Activated naive CD4-positive, alpha-beta T cell treated with anti-CD3 and anti-CD28 coated beads, Interleukin-2, amount 50 U/mL, for 72 hours (primary cell): Measurements from ENCODE around the gene HS3ST3B1. TPM values are rescaled to one million over a fixed set of nuclear protein-coding genes. Genes with fewer than 3 reads are reported as not detected.

Source experiments
- ATAC-seq, 2 donors: fragments of 150-1000 bp; cut with Tn5 transposase; 2 replicates each; pipeline ENCODE4 v1.10.0; 2021; ENCODE audit warnings: mild to moderate bottlenecking in 2 of 2, moderate library complexity in 2 of 2
- DNase-seq, 2 donors: peaks; one replicate each; pipeline ENCODE4 v3.0.0; 2021 to 2022; ENCODE audit warnings: low spot score in 2 of 2
- H3K27ac Mint-ChIP-seq, 2 donors: one replicate each; pipeline ENCODE4 v1.8.0; 2022; ENCODE audit warnings: mild to moderate bottlenecking in 2 of 2, mixed read lengths in 2 of 2
- H3K36me3 Mint-ChIP-seq, 2 donors: one replicate each; pipeline ENCODE4 v1.8.0; 2022; ENCODE audit warnings: mixed read lengths in 2 of 2
- H3K9me3 Mint-ChIP-seq, 2 donors: one replicate each; pipeline ENCODE4 v1.8.0; 2022; ENCODE audit warnings: mixed read lengths in 2 of 2
- total RNA-seq, 2 donors: library from RNA; stranded (reverse); gene quantifications; one replicate each; pipeline ENCODE4 v1.2.3, GENCODE V29; 2022

The HS3ST3B1 gene
- total RNA-seq, 2 donors from 2014 or later: 5.0 to 6.5 TPM

DNA sequence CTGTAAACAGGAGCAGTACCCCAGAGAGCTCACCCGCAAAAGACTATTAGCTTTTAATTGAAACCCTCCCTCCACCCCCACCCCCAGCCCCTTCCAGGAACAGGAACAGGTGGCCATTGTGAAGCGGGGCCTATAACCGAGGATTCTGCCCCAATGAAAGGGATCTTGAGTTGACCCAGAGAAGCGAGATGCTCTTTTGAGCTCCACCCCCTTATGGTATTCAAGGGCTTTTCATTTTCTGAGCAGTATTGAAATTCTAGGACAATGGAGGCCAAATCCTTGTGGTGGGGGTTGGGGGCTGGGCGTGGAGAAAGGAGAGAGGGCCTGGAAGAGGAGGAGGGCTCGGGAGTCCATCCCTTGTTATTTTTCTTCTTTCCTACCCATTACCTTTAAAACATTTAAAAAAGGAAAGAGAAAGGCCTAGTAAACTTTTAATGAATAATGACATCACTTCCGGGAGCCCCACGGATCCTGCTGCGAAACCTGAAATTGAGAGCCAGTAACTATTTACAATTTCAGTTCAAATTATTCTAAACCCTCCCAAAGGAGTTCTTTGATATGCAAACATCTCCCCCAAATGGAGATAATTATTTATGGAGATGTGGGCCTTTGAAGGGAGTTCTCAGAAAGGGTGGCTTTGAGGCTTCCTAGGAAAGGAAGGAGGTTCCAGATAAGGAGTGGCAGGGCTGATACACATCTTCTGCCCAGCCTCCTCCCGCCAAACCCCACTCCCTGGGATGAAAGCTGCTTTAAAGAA, 30.5 kb downstream of the HS3ST3B1 start:
- no peak for DNase-seq
- H3K36me3 Mint-ChIP-seq: peaks cover 0 to 5% of the 10 kb centered on the region in 2 donors

DNA sequence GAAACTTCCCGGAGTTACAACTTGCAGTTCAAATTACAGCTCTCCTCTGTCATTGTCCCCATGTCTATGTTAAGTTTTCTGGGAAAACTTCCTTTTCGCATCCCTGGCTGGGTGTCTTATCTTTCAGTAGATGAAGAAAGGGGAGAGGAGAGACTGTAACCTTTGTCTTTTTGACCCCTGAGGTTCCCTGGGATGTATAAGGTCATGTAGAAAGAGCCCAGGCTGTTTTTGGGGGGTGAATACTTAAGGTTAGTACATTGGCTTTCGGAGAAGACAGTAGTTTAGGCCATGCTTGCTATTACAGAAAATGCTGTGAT, 31.1 kb downstream of the HS3ST3B1 start:
- no peak for ATAC-seq
- no peaks in the 10 kb centered on the region for H3K9me3 Mint-ChIP-seq
- no peak for DNase-seq
- H3K27ac Mint-ChIP-seq: peak overlapping the region in 1 of 2 donors; percentile 27
- H3K36me3 Mint-ChIP-seq: peaks cover 0 to 5% of the 10 kb centered on the region in 2 donors

More for the DNA sequence above, 30.5 kb downstream of the HS3ST3B1 start:
- H3K9me3 Mint-ChIP-seq: no peaks in the 10 kb centered on the region
- no peak for ATAC-seq
- peak overlapping the region; percentile 27 to 52 for H3K27ac Mint-ChIP-seq

DNA sequence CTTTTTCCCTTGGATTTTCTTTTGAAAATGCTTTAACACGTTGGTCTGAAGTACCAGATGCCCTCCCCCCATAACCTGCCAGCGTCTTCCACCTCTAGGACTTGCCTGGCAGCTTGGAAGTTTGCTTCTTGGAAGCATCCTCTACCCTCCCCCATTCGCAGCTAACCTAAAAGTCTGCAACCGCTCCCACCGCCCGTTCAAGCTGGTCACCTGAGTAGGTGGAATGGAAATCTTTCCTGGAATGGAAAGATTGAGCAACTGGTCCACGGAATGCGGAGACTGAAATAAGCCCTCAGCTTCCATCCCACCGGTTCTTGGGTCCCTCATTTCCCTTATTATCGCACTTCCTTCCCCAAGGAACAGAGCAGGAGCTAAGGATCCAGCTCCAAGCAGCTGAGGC, 31.4 kb downstream of the HS3ST3B1 start:
- DNase-seq: no peak

DNA sequence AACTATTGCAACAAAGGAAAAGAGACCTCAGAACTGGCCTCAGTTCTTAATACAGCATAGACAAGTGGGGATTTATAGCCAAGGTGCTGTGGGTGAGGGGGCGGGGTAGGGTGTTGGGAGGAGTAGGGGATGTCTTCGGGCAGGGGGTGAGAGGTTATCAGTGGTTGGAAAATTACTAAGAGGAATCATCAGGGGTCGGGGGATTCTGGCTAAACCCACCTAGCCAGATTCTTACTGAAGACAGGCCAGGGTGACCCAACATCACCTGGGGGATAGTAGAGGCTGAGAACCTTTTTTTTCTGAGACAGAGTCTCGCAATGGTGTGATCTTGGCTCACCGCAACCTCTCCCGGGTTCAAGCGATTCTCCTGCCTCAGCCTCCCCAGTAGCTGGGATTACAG, 32.6 kb downstream of the HS3ST3B1 start:
- Mint-ChIP-seq H3K36me3 (peaks cover 0 to 5% of the 10 kb centered on the region in 2 donors), H3K27ac (peak overlapping the region in 1 of 2 donors; percentile 57), H3K9me3 (no peaks in the 10 kb centered on the region)
- ATAC-seq (no peak), DNase-seq (no peak)

More for the DNA sequence above, 31.4 kb downstream of the HS3ST3B1 start:
- no peak for ATAC-seq
- peak overlapping the region in 1 of 2 donors; percentile 27 for H3K27ac Mint-ChIP-seq
- peaks cover 0 to 5% of the 10 kb centered on the region in 2 donors for H3K36me3 Mint-ChIP-seq
- H3K9me3 Mint-ChIP-seq: no peaks in the 10 kb centered on the region

DNA sequence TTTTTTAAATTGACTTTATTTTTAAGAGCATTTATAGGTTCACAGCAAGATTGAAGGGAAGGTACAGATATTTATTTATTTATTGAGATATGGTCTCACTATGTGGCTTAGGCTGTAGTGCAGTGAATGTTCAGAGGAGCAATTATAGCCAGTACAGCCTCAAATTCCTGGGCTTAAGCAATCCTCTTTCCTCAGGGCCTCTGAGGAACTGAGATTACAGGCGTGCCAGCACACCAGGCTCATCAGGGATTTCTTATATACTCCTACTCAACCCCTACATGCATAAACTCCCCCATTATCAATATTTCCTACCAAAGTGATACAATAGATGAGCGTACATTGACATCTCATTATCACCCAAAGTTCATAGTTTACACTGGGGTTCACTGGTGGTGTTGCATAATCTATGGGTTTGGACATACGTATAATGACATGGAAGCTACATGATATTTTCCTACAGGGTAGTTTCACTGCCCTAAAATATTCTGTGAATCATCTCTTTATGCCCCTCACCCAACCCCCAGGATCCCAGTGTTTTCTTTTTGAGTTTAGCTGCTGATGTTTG, 33.5 kb downstream of the HS3ST3B1 start:
- DNase-seq (no peak), ATAC-seq (no peak)
- Mint-ChIP-seq H3K36me3 (peaks cover 0 to 5% of the 10 kb centered on the region in 2 donors), H3K27ac (peak overlapping the region in 1 of 2 donors; percentile 57), H3K9me3 (no peaks in the 10 kb centered on the region)

DNA sequence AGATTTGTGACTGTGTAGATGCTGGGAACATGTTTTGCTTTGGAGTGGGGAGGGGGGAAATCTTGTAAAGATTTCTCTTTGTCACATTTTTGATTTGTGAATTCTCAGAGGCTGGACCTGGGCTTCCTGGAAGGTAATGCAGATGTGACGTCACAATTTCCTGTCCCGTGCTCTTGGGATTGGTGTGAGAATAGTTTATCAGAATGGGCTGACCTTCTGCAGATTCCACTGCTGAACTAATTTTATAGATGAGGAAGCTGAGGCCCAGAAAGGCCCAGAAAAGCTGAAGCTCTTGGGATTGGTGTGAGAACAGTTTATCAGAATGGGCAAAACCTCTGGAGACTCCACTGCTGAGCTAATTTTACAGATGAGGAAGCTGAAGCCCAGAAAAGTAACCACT, 34.0 kb downstream of the HS3ST3B1 start:
- Mint-ChIP-seq H3K36me3 (peaks cover 0 to 5% of the 10 kb centered on the region in 2 donors), H3K9me3 (no peaks in the 10 kb centered on the region), H3K27ac (peak overlapping the region in 1 of 2 donors; percentile 57)
- DNase-seq: no peak
- ATAC-seq: no peak

DNA sequence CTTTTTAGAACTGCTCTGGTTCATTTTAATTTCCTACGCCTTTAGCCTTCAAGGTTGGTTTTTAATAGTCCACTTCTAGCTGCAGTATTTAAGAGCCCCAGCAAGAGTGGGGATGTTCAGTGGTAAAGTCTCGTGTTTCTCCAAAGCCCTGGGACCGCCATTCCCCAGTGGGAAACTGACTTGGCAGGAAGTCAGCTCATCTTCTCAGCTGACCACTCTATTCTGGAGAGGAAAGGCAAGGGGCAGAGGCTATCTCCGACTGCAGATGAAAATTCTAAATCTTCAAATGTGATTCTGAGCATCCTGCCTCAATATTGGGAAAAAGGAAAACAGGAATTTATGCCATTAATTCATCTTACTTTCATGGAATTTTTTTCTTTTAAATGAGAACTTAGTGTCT, 35.5 kb downstream of the HS3ST3B1 start:
- Mint-ChIP-seq H3K36me3 (peaks cover 0 to 5% of the 10 kb centered on the region in 2 donors), H3K27ac (peak overlapping the region in 1 of 2 donors; percentile 70), H3K9me3 (no peaks in the 10 kb centered on the region)
- ATAC-seq: no peak
- DNase-seq: no peak

DNA sequence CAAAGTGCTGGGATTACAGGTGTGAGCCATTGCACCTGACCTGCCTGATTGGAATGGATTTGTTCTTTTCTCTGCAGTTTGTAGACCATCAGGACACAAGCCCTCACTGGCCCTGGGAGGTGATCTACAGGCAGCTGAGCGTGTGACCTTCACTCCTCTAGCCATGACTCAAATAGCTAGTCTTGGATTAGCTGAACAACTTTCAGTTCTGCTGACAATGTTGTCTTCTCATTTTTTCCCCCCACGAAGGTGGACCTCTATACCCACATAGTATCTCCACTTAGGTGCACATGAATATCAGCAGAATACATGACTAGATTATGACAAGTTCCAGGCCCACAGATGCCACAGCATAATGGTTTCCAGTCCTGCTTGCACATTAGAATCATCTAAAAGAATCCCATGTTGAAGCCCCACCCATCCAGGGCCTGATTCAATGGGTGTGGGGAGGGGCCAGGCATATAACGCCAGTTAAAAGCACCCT, 36.8 kb downstream of the HS3ST3B1 start:
- peaks cover 0 to 5% of the 10 kb centered on the region in 2 donors for H3K36me3 Mint-ChIP-seq
- peak; percentile 94 to 95 for ATAC-seq
- DNase-seq: peak; percentile 60 to 67
- peak overlapping the region; percentile 61 to 70 for H3K27ac Mint-ChIP-seq
- no peaks in the 10 kb centered on the region for H3K9me3 Mint-ChIP-seq

DNA sequence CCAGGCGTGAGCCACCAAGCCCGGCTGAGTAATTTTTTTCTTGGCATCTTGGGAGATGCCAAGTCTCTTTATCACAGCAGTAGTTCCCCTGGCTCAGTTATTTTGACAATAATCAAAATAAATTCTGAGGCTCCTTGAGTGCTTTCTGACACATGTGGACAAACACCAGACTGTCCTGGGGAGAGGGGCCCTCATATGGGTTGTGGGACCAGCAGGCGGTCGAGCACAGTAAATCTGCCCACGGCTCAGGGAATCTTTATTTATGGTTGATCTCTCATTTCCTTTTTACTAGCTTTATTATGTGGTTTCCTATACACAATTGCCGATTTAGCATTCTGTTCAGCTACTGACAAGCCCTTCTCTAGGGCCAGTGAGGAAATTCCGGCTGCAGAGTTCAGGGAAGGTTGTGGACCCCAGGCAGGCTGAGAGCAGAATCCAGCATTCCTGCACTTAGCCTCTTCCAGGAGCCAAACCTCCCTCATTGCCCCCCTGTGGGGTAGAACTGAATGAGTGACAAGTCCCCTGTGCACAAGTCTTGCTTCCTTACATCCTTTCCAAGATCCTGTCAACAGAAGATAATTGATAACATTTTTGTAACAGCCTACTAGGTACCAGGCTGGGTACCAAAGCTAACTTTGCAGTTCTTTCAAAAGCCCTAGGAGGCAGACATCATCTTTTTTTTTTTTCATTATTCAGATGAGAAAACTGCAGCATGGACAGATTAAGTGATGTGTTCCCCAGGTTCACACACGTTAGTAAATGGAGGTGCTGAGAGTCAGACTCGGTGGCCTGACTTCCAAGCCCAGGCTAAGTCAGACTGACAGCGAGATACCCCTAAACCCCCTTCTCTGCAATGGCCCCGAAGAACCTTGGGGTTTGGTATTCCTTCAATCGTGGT, 40.2 kb downstream of the HS3ST3B1 start:
- no peak for DNase-seq
- no peak for ATAC-seq
- Mint-ChIP-seq H3K27ac (peak overlapping the region; percentile 70 to 89), H3K9me3 (no peaks in the 10 kb centered on the region), H3K36me3 (peaks cover 7 to 10% of the 10 kb centered on the region in 2 donors)

DNA sequence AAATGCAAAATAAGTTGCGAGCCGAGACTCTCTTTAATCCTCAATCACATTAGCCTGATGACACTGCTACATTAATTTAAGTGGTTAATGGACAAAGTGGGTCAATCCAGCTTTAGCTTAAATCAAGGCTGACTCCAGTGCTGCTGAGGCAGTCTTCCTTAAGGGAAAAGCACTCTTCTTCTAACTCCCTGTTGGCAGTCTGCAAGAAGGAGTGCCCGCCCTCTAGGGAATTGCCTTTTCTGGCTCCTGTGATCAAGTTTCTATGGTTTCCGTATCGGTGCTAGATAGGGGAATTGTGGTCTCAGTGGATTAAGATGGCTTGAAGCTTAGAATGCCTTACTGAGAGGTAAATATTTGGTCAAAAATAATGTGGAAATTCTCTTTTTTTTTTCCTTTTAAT, 41.0 kb downstream of the HS3ST3B1 start:
- H3K36me3 Mint-ChIP-seq: peaks cover 7 to 10% of the 10 kb centered on the region in 2 donors
- DNase-seq: no peak
- no peak for ATAC-seq
- H3K9me3 Mint-ChIP-seq: no peaks in the 10 kb centered on the region
- H3K27ac Mint-ChIP-seq: no peak overlapping the region

DNA sequence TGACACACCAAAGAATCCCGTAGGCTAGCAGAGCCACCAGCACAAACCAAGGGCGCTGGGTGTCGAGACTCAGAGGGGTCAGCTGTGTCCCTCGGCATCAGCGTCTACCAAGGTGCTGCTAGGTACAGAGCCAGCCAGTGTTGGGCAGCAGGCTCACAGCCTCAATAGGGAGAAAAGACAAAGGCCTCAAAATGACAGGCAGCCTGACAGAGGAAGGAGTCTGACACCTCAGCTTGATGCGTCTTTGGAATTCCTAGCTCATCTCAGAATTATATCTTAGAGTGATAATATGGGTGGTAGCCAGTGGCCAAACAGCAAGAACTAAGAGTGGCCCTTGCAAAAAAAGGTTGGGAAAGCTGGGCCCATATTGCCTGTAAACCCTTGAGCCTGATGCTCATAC, 45.9 kb downstream of the HS3ST3B1 start:
- DNase-seq (no peak), ATAC-seq (no peak)
- no peaks in the 10 kb centered on the region for H3K9me3 Mint-ChIP-seq
- H3K36me3 Mint-ChIP-seq: peaks cover 7 to 10% of the 10 kb centered on the region in 2 donors
- H3K27ac Mint-ChIP-seq: no peak overlapping the region

DNA sequence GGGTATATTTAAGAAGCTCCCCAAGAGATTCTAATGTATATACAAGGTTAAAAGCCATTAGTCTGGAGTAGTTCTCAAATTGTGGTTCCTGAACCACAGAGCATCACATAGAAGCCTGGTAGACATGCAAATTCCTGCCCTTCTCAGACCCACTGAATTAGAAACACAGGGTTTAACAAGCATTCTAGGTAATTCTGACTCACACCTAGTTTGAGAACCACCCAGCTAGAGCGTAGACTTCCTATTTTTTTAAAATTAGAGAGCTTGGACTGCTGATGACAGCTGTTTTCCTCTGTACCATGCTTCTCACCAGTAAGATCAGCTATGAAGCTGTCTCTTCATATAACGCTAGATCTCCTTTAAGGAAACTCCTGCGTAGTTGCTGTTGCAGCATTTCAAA, 50.6 kb downstream of the HS3ST3B1 start:
- peak; percentile 88 to 90 for ATAC-seq
- DNase-seq: no peak
- no peaks in the 10 kb centered on the region for H3K36me3 Mint-ChIP-seq
- H3K9me3 Mint-ChIP-seq: no peaks in the 10 kb centered on the region
- no peak overlapping the region for H3K27ac Mint-ChIP-seq

DNA sequence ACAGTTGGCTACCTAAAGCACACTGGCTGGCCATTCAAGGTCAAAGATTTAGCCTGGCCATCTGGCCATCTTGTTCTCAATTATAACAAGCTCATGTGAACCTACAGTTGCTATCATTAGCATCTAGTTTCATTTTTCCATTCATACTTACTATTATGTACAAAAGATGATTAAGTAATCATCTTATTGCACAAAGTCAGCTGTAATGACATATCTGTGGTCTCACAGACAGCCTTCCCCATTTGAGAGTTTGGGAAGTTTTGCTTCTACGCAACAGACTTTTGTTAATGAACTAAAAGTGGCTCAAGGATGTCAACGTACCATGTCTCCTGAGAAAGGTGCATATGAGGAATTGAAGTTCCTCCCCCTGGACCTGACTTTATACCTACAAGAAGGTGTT, 51.3 kb downstream of the HS3ST3B1 start:
- Mint-ChIP-seq H3K27ac (no peak overlapping the region), H3K36me3 (no peaks in the 10 kb centered on the region), H3K9me3 (no peaks in the 10 kb centered on the region)
- DNase-seq (no peak), ATAC-seq (no peak)

DNA sequence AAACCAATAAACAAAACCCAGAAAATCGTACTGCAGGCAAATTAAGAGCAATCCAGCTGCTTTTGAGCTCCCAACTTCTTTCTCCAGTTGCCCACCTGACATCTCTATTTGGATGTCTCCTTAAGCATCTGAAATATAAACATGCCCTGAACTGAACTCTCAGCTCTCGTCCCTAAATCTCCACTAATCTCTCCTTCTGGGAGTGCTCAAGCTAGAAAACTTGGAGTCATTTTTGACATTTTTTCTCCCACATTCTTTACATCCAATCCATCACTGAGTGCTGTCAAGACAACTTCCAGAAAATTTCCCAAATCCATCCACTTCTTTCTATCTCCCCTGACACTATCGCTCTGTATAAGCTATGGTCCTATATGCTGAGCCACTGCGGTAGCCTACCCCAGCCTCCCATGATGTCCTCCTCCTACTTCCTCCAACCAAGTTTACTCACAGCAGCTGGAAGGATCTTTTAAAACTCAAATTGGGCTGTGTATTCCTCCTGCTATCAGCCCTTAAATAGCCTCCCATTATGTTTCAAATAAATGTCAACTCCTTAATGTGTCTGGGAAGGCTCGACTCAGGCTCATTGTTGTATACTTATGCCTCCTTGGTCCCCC, 53.1 kb downstream of the HS3ST3B1 start:
- Mint-ChIP-seq H3K9me3 (no peaks in the 10 kb centered on the region), H3K27ac (no peak overlapping the region), H3K36me3 (no peaks in the 10 kb centered on the region)
- no peak for DNase-seq
- no peak for ATAC-seq

DNA sequence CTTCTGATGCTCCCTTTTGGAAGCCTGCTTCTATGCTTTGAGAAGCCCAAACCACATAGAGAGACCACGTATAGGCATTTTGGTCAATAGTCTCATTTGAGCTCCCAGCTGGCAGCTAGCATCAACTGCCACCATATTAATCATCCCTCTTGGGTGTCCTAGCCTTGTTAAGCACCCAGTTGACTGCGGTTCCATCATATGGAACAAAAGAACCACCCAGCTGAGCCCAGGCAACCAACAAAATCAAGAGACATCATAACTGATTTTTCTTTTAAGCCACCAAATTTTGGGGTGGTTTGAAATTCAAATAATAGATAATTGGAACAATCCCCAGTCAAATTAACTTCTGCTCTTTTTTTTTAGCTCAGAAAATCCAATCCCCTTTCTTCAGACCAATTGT, 53.9 kb downstream of the HS3ST3B1 start:
- DNase-seq (no peak), ATAC-seq (no peak)
- Mint-ChIP-seq H3K9me3 (no peaks in the 10 kb centered on the region), H3K36me3 (no peaks in the 10 kb centered on the region), H3K27ac (no peak overlapping the region)

DNA sequence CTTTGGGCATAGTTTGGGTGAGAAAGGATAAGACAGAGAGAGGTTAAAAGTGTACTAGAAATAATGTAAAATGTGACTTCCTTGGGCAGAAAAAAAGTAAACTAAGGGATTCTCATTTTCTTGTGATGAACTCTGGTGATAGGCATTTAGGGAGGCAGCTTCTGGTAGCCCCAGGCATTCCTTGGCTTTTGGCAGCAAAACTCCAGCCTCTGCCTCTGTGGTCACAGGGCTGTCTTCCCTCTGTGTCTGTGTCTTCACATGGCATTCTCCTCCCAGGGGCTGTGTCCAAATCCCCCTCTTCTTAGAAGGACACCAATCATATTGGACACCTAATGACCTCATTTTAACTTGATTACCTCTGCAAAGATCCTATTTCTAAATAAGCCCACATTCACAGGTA, 54.7 kb downstream of the HS3ST3B1 start:
- DNase-seq (no peak), ATAC-seq (no peak)
- no peak overlapping the region for H3K27ac Mint-ChIP-seq
- no peaks in the 10 kb centered on the region for H3K9me3 Mint-ChIP-seq
- H3K36me3 Mint-ChIP-seq: no peaks in the 10 kb centered on the region
